Activated naive CD8-positive, alpha-beta T cell treated with anti-CD3 and anti-CD28 coated beads, Interleukin-2, amount 50 U/mL, for 24 hours (primary cell): ENCODE data around the gene NELL1.
A peak's percentile ranks its signal among the peaks of the same experiment; 100 is the strongest.
"Not testable (repeated sequence)": the region's sequence is repeated elsewhere in the genome, so short reads cannot be mapped to it uniquely, and the experiment has no call there.

ENCODE experiments used
- ATAC-seq: fragments of 150-1000 bp; cut with Tn5 transposase; one replicate; pipeline ENCODE4 v1.10.0; 2021
- DNase-seq: peaks from one replicate; pipeline ENCODE4 v3.0.0; 2021
- H3K27ac Mint-ChIP-seq: one replicate; pipeline ENCODE4 v1.8.0; 2021; ENCODE audit warnings: mild to moderate bottlenecking, mixed read lengths
- H3K27me3 Mint-ChIP-seq: one replicate; pipeline ENCODE4 v1.8.0; 2021; ENCODE audit warnings: mixed read lengths
- H3K36me3 Mint-ChIP-seq: one replicate; pipeline ENCODE4 v1.8.0; 2021; ENCODE audit warnings: low read depth, mixed read lengths
- H3K4me1 Mint-ChIP-seq: one replicate; pipeline ENCODE4 v1.8.0; 2021; ENCODE audit warnings: mixed read lengths
- H3K4me3 Mint-ChIP-seq: one replicate; pipeline ENCODE4 v1.8.0; 2021; ENCODE audit warnings: mild to moderate bottlenecking, moderate library complexity, mixed read lengths
- H3K9me3 Mint-ChIP-seq: one replicate; pipeline ENCODE4 v1.8.0; 2021; ENCODE audit warnings: mixed read lengths

Gene NELL1

GRCh38 chr11:20844630-20845029, 175.2 kb downstream of the NELL1 start:
- H3K27ac Mint-ChIP-seq, result no peak overlapping the region

DNA sequence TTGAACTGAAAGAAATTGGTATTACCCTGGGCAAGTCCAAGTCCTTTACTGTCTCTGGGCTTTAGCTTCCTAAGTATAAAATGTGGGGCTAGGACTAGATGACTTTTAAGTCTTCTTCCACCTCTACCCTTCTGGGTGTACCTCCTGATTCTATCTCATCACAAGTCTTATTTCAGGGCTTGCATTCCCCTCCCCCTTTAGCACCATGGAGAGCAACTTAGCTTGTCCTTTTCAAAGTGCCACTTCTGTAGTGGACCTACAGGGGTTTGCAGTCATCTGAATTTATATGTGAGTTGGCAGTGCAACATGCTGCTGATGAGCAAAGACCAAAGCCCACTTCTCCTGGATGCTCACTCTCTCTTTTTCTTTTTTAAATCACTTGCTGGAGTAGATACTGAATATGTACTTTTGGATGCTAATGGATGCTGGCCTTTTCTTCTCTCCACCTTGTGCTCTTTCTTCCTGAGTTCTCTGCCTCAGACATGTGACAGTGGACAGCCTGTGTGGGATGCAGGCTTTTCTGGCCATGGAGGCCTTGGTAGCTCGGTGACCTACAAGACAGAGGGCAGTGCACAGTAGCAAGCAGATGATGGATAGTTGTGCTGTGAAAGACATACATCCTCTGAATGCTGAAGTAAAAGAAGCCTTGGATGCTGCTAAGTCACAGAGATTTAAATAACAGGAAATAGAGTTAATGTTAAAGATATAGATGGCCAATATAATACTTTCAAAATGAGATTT, 185.0 kb downstream of the NELL1 start:
- ATAC-seq, result no peak
- H3K27me3 Mint-ChIP-seq, result no peaks in the 10 kb centered on the region
- no peak for DNase-seq
- no peaks in the 10 kb centered on the region for H3K36me3 Mint-ChIP-seq
- H3K4me1 Mint-ChIP-seq, result no peaks in the 10 kb centered on the region
- no peak overlapping the region for H3K27ac Mint-ChIP-seq
- H3K9me3 Mint-ChIP-seq, result peaks cover 3% of the 10 kb centered on the region
- H3K4me3 Mint-ChIP-seq, result no peak overlapping the region

More at GRCh38 chr11:20844630-20845029, 175.2 kb downstream of the NELL1 start:
- no peaks in the 10 kb centered on the region for H3K4me1 Mint-ChIP-seq
- DNase-seq, result no peak
- H3K9me3 Mint-ChIP-seq, result no peaks in the 10 kb centered on the region
- no peak for ATAC-seq
- H3K4me3 Mint-ChIP-seq, result no peak overlapping the region
- H3K36me3 Mint-ChIP-seq, result no peaks in the 10 kb centered on the region
- H3K27me3 Mint-ChIP-seq, result no peaks in the 10 kb centered on the region

GRCh38 chr11:20861322-20861721, 191.9 kb downstream of the NELL1 start:
- no peaks in the 10 kb centered on the region for H3K4me1 Mint-ChIP-seq
- H3K9me3 Mint-ChIP-seq, result no peaks in the 10 kb centered on the region
- H3K4me3 Mint-ChIP-seq, result no peak overlapping the region
- ATAC-seq (no peak), DNase-seq (no peak)
- H3K27ac Mint-ChIP-seq, result no peak overlapping the region
- H3K36me3 Mint-ChIP-seq, result no peaks in the 10 kb centered on the region
- H3K27me3 Mint-ChIP-seq, result no peaks in the 10 kb centered on the region

DNA sequence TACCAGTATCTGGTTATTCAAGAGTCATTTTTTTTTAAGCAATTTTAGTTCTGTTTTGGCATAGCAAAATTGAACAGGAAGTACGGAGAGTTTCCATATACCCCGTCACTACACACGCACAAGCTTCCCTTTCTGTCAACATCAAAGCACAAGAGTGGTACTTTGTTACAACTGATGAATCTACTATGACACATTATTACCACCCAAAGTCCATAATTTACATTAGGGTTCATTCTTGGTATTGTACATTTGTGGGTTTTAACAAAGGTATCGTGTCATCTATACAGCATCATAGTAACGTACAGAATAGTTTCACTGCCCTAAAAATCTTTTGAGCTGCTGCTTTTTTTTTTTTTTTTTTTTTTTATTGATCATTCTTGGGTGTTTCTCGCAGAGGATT, 192.9 kb downstream of the NELL1 start:
- not testable (repeated sequence) for H3K27ac Mint-ChIP-seq, DNase-seq, ATAC-seq, H3K27me3 Mint-ChIP-seq, H3K4me1 Mint-ChIP-seq, H3K36me3 Mint-ChIP-seq, H3K4me3 Mint-ChIP-seq, H3K9me3 Mint-ChIP-seq

- Mint-ChIP-seq H3K4me1 (no peaks in the 10 kb centered on the region), H3K9me3 (no peaks in the 10 kb centered on the region), H3K27me3 (no peaks in the 10 kb centered on the region), H3K4me3 (no peak overlapping the region), H3K36me3 (no peaks in the 10 kb centered on the region), H3K27ac (no peak overlapping the region)
- DNase-seq (no peak), ATAC-seq (no peak)
Measured at GRCh38 chr11:20864628-20865027, 195.2 kb downstream of the NELL1 start.

- Mint-ChIP-seq H3K36me3 (no peaks in the 10 kb centered on the region), H3K9me3 (no peaks in the 10 kb centered on the region), H3K4me3 (no peak overlapping the region), H3K4me1 (no peaks in the 10 kb centered on the region), H3K27ac (no peak overlapping the region), H3K27me3 (no peaks in the 10 kb centered on the region)
- no peak for DNase-seq
- no peak for ATAC-seq
Measured at GRCh38 chr11:20865161-20865560, 195.8 kb downstream of the NELL1 start.

DNA sequence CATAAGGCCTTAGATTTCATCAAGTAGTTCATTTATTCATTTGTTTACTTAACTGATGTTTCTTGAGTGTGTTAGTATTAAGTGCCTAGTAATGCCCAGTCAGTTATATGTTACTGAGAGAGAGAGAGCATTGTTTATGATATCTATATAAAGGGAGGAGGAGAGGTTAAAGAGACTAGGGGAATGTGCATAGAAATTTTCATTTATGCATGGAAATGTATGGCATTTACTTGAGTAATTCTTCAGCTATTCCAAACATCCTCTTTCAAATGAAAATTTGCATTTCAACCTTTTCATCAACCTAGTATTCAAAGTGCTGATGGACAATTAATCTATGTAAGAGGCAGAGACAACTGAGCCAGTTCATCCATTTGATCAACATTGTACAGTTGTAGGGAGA, 199.7 kb downstream of the NELL1 start:
- no peaks in the 10 kb centered on the region for H3K27me3 Mint-ChIP-seq
- no peak overlapping the region for H3K27ac Mint-ChIP-seq
- ATAC-seq (no peak), DNase-seq (no peak)
- no peak overlapping the region for H3K4me3 Mint-ChIP-seq
- no peaks in the 10 kb centered on the region for H3K36me3 Mint-ChIP-seq
- H3K9me3 Mint-ChIP-seq, result peaks cover 4% of the 10 kb centered on the region
- no peaks in the 10 kb centered on the region for H3K4me1 Mint-ChIP-seq

DNA sequence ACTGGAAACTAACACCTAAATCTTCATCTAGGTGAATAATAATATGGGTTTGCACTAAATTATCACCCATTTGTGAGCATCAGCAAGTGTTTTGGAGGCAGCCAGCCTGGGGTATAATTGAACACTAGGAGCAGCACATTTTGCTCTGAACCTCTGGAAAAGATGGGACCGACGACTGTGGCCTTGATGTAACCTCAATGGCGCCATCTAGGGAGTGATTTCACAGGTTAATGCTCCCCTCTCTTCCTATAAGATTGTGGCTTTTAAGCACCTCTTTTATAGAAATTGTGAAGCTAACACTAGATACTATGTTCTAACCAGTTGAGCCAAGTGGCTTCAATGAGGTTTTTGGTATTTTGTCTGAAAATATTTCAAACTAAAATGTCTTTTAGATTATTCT, 203.7 kb downstream of the NELL1 start:
- H3K27ac Mint-ChIP-seq, result no peak overlapping the region
- peaks cover 4% of the 10 kb centered on the region for H3K9me3 Mint-ChIP-seq
- H3K27me3 Mint-ChIP-seq, result no peaks in the 10 kb centered on the region
- DNase-seq (peak; percentile 2), ATAC-seq (no peak)
- no peaks in the 10 kb centered on the region for H3K36me3 Mint-ChIP-seq
- H3K4me3 Mint-ChIP-seq, result no peak overlapping the region
- no peaks in the 10 kb centered on the region for H3K4me1 Mint-ChIP-seq

- H3K9me3 Mint-ChIP-seq, result peaks cover 4% of the 10 kb centered on the region
- no peaks in the 10 kb centered on the region for H3K36me3 Mint-ChIP-seq
Measured at GRCh38 chr11:20874358-20874757, 205.0 kb downstream of the NELL1 start.

DNA sequence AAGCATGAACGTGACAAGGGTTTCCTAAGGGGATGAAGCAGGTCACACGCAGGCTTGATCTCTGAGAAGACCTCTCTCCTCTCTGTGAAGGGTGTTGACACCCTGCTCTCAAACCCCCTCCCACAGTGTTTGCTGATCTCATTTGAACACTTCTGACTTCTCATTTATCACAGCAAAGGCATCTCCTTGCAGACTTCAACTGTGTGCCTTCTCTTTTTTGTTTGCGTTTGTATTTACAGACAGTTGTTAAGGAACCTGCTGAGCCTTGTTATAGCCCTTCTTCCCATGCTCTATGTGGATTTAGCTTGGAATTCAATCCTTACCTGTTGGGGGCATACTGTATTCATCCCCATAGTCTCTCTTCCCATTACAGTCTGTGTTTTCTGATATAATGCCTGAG, 206.5 kb downstream of the NELL1 start:
- Mint-ChIP-seq H3K36me3 (no peaks in the 10 kb centered on the region), H3K4me3 (no peak overlapping the region), H3K9me3 (peaks cover 4% of the 10 kb centered on the region), H3K4me1 (no peaks in the 10 kb centered on the region), H3K27ac (no peak overlapping the region), H3K27me3 (no peaks in the 10 kb centered on the region)
- DNase-seq, result no peak
- no peak for ATAC-seq

More at GRCh38 chr11:20874358-20874757, 205.0 kb downstream of the NELL1 start:
- DNase-seq (no peak), ATAC-seq (no peak)
- H3K4me1 Mint-ChIP-seq, result no peaks in the 10 kb centered on the region
- H3K27me3 Mint-ChIP-seq, result no peaks in the 10 kb centered on the region
- H3K27ac Mint-ChIP-seq, result no peak overlapping the region
- no peak overlapping the region for H3K4me3 Mint-ChIP-seq

DNA sequence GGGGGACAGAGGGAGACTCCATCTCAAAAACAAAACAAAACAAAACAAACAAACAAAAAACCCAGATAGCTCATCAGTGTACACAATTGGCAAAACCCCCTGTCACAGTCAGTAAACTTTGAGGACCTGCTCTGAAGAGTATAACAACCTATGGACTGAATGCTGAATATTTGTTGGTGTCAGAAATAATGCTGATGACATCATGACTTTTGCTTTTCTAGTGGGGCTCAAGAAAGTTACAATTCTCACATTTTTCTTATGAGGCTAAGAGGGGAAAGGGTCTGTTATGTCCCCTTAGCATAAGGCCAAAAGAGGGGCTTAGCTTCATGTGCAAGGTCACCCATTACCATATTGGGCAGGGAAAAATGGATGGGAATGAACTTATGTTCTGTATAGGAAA, 207.4 kb downstream of the NELL1 start:
- Mint-ChIP-seq H3K36me3 (no peaks in the 10 kb centered on the region), H3K9me3 (peaks cover 4% of the 10 kb centered on the region), H3K4me3 (no peak overlapping the region), H3K27me3 (no peaks in the 10 kb centered on the region), H3K4me1 (no peaks in the 10 kb centered on the region), H3K27ac (no peak overlapping the region)
- no peak for DNase-seq
- ATAC-seq, result no peak

DNA sequence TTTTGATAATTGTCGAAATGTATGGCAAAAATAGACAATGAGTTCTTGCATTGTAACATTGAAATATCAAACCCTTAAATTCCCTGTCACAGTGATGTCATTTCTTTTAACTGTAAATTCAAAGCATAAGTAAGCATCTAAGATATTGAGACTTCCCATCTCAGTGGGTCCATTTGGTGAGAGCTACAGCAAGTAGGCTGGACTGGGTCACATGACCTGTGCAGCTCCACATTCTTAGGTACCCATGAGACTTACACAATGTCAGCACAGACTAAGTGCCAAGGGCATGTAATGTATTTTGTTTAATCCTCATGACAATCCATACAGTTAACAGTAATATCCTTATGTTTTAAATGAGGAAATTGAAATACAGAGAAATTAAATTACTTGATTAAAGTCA, 210.7 kb downstream of the NELL1 start:
- no peaks in the 10 kb centered on the region for H3K4me1 Mint-ChIP-seq
- H3K27ac Mint-ChIP-seq, result no peak overlapping the region
- no peaks in the 10 kb centered on the region for H3K27me3 Mint-ChIP-seq
- ATAC-seq (no peak), DNase-seq (no peak)
- no peaks in the 10 kb centered on the region for H3K36me3 Mint-ChIP-seq
- H3K9me3 Mint-ChIP-seq, result no peaks in the 10 kb centered on the region
- no peak overlapping the region for H3K4me3 Mint-ChIP-seq

DNA sequence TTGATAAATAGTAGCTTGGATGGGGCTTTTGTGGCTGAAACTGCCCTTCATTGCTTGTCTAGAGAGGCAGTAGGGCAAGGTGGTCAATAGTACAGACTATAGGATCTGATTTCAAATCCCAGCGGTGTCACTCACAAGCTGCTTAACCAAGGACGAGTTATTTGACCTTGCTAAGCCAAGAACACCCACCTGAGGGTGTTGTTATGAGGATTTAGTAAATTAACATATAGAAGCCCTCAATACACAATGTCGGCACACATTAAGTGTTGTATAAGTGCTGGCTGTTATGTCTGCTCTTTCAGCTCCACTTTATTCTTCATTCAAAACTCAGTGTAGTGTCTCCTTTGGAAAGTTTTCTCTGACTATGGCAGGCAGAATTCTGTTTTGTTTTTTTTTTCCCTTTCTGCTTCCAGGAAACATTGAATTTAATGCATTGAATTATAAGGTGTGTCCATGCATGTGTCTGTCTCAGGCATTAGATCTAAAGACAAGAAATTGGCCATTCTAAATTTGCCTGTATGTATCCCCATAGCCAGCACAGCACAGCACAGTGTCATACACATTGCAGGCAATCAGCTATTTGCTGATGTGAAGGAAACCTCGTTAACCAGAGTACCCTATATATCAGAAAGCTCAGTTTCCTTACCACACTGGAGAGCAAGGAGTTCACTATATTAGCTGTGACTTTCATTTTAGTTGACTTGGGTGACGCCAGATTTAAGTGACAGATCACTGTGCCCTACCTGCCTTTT, 212.1 kb downstream of the NELL1 start:
- Mint-ChIP-seq H3K27me3 (no peaks in the 10 kb centered on the region), H3K4me3 (no peak overlapping the region), H3K27ac (no peak overlapping the region), H3K4me1 (no peaks in the 10 kb centered on the region), H3K9me3 (no peaks in the 10 kb centered on the region), H3K36me3 (no peaks in the 10 kb centered on the region)
- DNase-seq (no peak), ATAC-seq (no peak)

DNA sequence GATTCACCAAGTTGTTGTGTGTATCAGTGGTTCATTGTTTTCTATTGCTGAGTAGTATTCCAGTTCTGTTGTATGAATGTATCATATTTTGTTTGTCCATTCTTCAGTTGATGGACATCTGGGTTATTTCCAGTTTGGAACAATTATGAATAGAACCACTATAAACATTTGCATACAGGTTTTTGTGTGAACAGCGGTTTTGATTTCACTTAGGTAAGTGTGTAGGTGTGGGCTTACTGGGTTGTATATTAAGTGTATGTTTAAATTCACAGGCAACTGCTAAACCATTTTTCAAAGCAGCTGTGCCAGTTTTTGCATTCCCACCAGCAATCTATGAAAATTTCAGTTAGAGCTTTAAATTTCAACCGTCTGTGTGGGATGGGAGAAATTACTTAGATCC, 217.8 kb downstream of the NELL1 start:
- DNase-seq (no peak), ATAC-seq (no peak)
- H3K27ac Mint-ChIP-seq, result no peak overlapping the region
- H3K27me3 Mint-ChIP-seq, result peaks cover 2% of the 10 kb centered on the region
- H3K4me1 Mint-ChIP-seq, result no peaks in the 10 kb centered on the region
- no peaks in the 10 kb centered on the region for H3K36me3 Mint-ChIP-seq
- H3K9me3 Mint-ChIP-seq, result no peaks in the 10 kb centered on the region
- no peak overlapping the region for H3K4me3 Mint-ChIP-seq

DNA sequence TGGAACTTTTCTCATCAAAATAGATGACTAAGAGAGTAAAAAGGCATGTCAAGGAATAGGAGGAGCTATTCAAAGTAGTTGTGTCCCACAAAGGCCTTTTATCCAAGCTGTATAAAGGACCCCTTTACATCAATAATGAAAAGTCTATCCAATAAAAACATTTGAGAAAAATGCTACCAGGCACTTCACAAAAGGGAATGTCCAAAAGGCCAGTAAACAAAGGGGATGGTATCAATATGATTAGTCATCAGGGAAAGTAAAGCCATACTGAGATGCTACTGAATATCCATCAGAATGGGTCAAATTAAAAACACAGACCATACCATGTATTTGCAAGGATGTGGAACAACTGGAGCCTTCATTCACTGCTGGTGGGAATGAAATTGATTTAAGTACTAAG, 224.9 kb downstream of the NELL1 start:
- H3K4me1 Mint-ChIP-seq, result no peaks in the 10 kb centered on the region
- no peaks in the 10 kb centered on the region for H3K36me3 Mint-ChIP-seq
- H3K27ac Mint-ChIP-seq, result no peak overlapping the region
- H3K9me3 Mint-ChIP-seq, result peaks cover 15% of the 10 kb centered on the region
- H3K27me3 Mint-ChIP-seq, result no peaks in the 10 kb centered on the region
- ATAC-seq (no peak), DNase-seq (no peak)
- H3K4me3 Mint-ChIP-seq, result no peak overlapping the region
